Measurements from ENCODE around the gene TNNI3K.

Gene TNNI3K

DNA sequence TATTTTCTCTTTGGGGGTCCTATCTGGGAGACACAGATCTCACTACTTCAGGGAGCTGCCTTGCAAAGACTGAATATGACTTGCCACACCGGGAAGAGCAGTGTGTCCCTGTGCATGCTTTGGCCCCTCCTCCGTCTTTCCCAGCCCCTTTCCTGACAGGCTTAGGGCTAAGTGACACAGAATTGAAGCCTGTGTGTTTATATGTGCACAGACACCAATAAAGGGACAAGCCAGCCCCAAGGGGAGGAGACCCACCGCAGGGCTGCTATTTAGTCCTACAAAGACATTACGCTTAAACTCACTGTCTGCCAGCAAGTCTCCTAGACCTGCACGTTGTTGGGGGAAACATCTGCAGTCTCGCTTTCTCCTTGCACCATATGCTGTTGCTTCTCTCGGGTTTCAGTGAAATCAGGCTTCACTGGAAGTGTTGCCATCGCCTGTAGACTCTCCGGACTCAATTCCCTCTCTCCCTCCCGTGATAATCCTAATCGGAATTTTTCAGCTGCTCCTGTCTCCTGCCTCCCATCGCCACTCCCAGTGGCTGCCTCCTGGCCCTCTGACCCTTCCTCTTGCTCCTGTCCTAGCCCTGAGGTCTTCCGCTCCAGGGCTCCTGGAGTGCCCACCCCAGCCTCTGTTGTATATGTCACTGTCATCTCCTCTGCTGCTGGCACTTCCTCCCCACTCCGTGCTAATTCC is 335.8 kb downstream of the TNNI3K start:
- no peak for DNase-seq (ENCODE audit: low read depth in 1 of 2, low spot score in 1 of 2)
- Histone ChIP-seq H3K27me3 (ENCODE audit: insufficient read depth, poor library complexity, severe bottlenecking) (no peaks in the 10 kb centered on the region), H3K4me3 (replicated peaks; ENCODE audit: insufficient read depth, low read length) (no peak overlapping the region), H3K27ac (replicated peaks) (no peak overlapping the region)
- TF ChIP-seq POLR2AphosphoS5 (IDR thresholded peaks at IDR 0.05; ENCODE audit: low read depth) (no peak), GABPA (IDR thresholded peaks at IDR 0.05; ENCODE audit: low read depth) (no peak), SPI1 (IDR thresholded peaks at IDR 0.05; ENCODE audit: borderline replicate concordance, low read depth) (no peak)
- TF ChIP-seq, protein P1, sequence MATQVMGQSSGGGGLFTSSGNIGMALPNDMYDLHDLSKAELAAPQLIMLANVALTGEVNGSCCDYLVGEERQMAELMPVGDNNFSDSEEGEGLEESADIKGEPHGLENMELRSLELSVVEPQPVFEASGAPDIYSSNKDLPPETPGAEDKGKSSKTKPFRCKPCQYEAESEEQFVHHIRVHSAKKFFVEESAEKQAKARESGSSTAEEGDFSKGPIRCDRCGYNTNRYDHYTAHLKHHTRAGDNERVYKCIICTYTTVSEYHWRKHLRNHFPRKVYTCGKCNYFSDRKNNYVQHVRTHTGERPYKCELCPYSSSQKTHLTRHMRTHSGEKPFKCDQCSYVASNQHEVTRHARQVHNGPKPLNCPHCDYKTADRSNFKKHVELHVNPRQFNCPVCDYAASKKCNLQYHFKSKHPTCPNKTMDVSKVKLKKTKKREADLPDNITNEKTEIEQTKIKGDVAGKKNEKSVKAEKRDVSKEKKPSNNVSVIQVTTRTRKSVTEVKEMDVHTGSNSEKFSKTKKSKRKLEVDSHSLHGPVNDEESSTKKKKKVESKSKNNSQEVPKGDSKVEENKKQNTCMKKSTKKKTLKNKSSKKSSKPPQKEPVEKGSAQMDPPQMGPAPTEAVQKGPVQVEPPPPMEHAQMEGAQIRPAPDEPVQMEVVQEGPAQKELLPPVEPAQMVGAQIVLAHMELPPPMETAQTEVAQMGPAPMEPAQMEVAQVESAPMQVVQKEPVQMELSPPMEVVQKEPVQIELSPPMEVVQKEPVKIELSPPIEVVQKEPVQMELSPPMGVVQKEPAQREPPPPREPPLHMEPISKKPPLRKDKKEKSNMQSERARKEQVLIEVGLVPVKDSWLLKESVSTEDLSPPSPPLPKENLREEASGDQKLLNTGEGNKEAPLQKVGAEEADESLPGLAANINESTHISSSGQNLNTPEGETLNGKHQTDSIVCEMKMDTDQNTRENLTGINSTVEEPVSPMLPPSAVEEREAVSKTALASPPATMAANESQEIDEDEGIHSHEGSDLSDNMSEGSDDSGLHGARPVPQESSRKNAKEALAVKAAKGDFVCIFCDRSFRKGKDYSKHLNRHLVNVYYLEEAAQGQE (IDR thresholded peaks at IDR 0.05; ENCODE audit: insufficient replicate concordance, low read depth): no peak
- TF ChIP-seq, protein P2, sequence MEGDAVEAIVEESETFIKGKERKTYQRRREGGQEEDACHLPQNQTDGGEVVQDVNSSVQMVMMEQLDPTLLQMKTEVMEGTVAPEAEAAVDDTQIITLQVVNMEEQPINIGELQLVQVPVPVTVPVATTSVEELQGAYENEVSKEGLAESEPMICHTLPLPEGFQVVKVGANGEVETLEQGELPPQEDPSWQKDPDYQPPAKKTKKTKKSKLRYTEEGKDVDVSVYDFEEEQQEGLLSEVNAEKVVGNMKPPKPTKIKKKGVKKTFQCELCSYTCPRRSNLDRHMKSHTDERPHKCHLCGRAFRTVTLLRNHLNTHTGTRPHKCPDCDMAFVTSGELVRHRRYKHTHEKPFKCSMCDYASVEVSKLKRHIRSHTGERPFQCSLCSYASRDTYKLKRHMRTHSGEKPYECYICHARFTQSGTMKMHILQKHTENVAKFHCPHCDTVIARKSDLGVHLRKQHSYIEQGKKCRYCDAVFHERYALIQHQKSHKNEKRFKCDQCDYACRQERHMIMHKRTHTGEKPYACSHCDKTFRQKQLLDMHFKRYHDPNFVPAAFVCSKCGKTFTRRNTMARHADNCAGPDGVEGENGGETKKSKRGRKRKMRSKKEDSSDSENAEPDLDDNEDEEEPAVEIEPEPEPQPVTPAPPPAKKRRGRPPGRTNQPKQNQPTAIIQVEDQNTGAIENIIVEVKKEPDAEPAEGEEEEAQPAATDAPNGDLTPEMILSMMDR (IDR thresholded peaks at IDR 0.05; ENCODE audit: insufficient read depth, low read length): no peak

DNA sequence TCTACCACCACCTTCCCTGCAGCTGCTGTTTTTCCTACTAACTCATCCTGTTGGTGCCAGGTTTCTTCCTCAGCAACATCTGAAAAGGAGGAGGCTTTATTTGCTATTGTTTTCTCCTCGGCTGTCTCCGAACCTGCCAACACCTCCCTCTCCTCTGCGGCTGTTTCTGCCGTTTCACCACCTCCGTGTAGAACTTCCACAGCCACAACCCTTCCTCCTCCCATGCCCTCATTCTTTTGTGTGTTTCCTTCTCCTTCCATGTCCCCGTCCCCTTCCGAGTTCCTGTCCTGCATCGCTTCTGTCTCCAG is 336.3 kb downstream of the TNNI3K start:
- no peak for TF ChIP-seq POLR2AphosphoS5 (IDR thresholded peaks at IDR 0.05; ENCODE audit: low read depth)
- TF ChIP-seq, protein P1 (IDR thresholded peaks at IDR 0.05; ENCODE audit: insufficient replicate concordance, low read depth): no peak
- no peak for DNase-seq (ENCODE audit: low read depth in 1 of 2, low spot score in 1 of 2)
- H3K27ac ChIP-seq (replicated peaks): no peak overlapping the region
- no peaks in the 10 kb centered on the region for H3K27me3 ChIP-seq (ENCODE audit: insufficient read depth, poor library complexity, severe bottlenecking)
- H3K4me3 ChIP-seq (replicated peaks; ENCODE audit: insufficient read depth, low read length): no peak overlapping the region

DNA sequence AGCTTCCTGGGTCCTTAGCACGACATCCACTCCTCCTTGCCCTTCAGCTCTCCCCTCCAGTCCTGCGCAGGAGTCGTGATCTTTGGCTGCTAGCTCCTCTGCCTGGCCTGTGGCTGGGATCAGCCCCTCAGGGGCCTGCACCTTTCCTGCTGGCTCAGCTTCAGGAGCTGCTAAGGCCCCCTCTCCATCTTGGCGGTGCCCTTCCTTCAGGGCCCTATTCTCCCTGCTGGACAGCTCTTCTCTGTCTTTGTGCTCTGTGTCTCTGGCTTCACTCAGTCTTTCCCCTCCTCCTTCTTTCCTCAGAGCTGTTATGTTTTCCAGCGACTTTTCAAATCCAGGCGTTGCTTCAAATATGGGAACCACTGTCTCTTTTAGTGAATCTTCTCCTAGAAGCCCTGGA is 336.7 kb downstream of the TNNI3K start:
- Histone ChIP-seq H3K27me3 (ENCODE audit: insufficient read depth, poor library complexity, severe bottlenecking) (no peaks in the 10 kb centered on the region), H3K27ac (replicated peaks) (no peak overlapping the region), H3K4me3 (replicated peaks; ENCODE audit: insufficient read depth, low read length) (no peak overlapping the region)
- DNase-seq (ENCODE audit: low read depth in 1 of 2, low spot score in 1 of 2): no peak
- no peak for TF ChIP-seq SPI1 (IDR thresholded peaks at IDR 0.05; ENCODE audit: borderline replicate concordance, low read depth)
- TF ChIP-seq, protein P1 (IDR thresholded peaks at IDR 0.05; ENCODE audit: insufficient replicate concordance, low read depth): no peak
- no peak for TF ChIP-seq GABPA (IDR thresholded peaks at IDR 0.05; ENCODE audit: low read depth)
- TF ChIP-seq, protein P2 (IDR thresholded peaks at IDR 0.05; ENCODE audit: insufficient read depth, low read length): no peak

Measured in HL-60 (cell line).